Right cardiac atrium (tissue), 5 donors: ENCODE measurements around the gene NXPE3. TPM values are rescaled to one million over a fixed set of nuclear protein-coding genes. Genes with fewer than 3 reads are reported as not detected.
"Not testable (repeated sequence)": the region's sequence is repeated elsewhere in the genome, so short reads cannot be mapped to it uniquely, and the experiment has no call there.

Source experiments
- ATAC-seq, 2 donors: fragments of 200-7000 bp; cut with Tn5 transposase; one replicate each; pipeline versions ENCODE4 v1.8.0 to v1.9.1; 2020; ENCODE audit warnings: moderate library complexity in 2 of 2, mild to moderate bottlenecking in 1 of 2
- DNase-seq, 3 donors: peaks; one replicate each; pipeline ENCODE4 v3.0.0-alpha.2; 2020
- H3K27ac ChIP-seq: one replicate; pipeline ENCODE4 v1.5.1; 2013; ENCODE audit warnings: mild to moderate bottlenecking, low read length, control low read depth, moderate library complexity
- H3K27me3 ChIP-seq: one replicate; pipeline ENCODE4 v1.6.1; 2013; ENCODE audit not compliant: control insufficient read depth, insufficient read depth
- H3K4me1 ChIP-seq: one replicate; pipeline ENCODE4 v1.6.1; 2013; ENCODE audit warnings: low read length; ENCODE audit not compliant: control insufficient read depth, insufficient read depth
- H3K4me3 ChIP-seq: one replicate; pipeline ENCODE4 v1.5.1; 2013; ENCODE audit warnings: low read length, control low read depth
- H3K9me3 ChIP-seq: one replicate; pipeline ENCODE4 v1.6.1; 2013; ENCODE audit warnings: low read length; ENCODE audit not compliant: control insufficient read depth
- WGBS: extraction: QIAGEN DNeasy Blood & Tissue Kit; methylation state at CpG from one replicate; pipeline ENCODE4 v1.1.7; 2013; 5-methylcytosine and 5-hydroxymethylcytosine counted together
- intact Hi-C, 4 donors: fragments of 100-400 bp; cut with DNase I; formaldehyde crosslinking; loops; one replicate each; pipeline versions ENCODE4 v1.11.0 to v1.14.0; 2022 to 2023
- long read RNA-seq, 4 donors: library from polyadenylated mRNA; unstranded; transcript quantifications; one replicate each; pipeline ENCODE4 v2.0.0, GENCODE V29; 2020 to 2021
- polyA plus RNA-seq: library from polyadenylated mRNA; stranded (reverse); fragments of 200-250 nt; gene quantifications from one replicate; pipeline ENCODE4 v1.2.3, GENCODE V29; 2013
- total RNA-seq, 4 donors: library from RNA; stranded (reverse); fragmentation: NEBNext Ultra II Directional; extraction: Animal tissue kit (Norgen Biotek cat#: 25700); gene quantifications; one replicate each; pipeline ENCODE4 v1.2.1, GENCODE V29; 2021
- donor health status: healthy with polysubstance abuse.
- donor health status: DM: no; HTN: yes; CAD: no.
- donor health status: DM: no; HTN: no; CAD: no.
- donor health status: DM: no; HTN: yes; CAD: no; lungs with severe emphysema.
- donor health status: DM: yes; HTN: yes; CAD: no.

Gene NXPE3
- total RNA-seq (10 to 100 TPM; 34.7 to 53.3 (median 49.0) TPM), polyA plus RNA-seq (26.8 TPM)
- long read RNA-seq, donor 1, full-length matches to known transcripts: 98 of 164 reads
- long read RNA-seq, donor 1, partial matches to known transcripts: 27 of 164 reads
- long read RNA-seq, donor 1, other reads (novel, unspliced or antisense): 39 of 164 reads
- long read RNA-seq, donor 2, full-length matches to known transcripts: 37 of 56 reads
- long read RNA-seq, donor 2, partial matches to known transcripts: 0 of 56 reads
- long read RNA-seq, donor 2, other reads (novel, unspliced or antisense): 19 of 56 reads
- long read RNA-seq, donor 3, full-length matches to known transcripts: 107 of 164 reads
- long read RNA-seq, donor 3, partial matches to known transcripts: 27 of 164 reads
- long read RNA-seq, donor 3, other reads (novel, unspliced or antisense): 30 of 164 reads
- long read RNA-seq, donor 4, full-length matches to known transcripts: 20 of 34 reads
- long read RNA-seq, donor 4, partial matches to known transcripts: 0 of 34 reads
- long read RNA-seq, donor 4, other reads (novel, unspliced or antisense): 14 of 34 reads

- ATAC-seq (peak; percentile 98), DNase-seq (peak; percentile 92 to 98 (median 98))
- H3K27me3 ChIP-seq: no peaks in the 10 kb centered on the region
- under 1% methylated on average over 78 of the region's 78 CpGs for WGBS
- H3K27ac ChIP-seq: peak within 1 kb of the TSS; percentile 85
- intact Hi-C loops: no loop called here
- H3K4me3 ChIP-seq: peak within 1 kb of the TSS; percentile 75
- H3K9me3 ChIP-seq: no peaks in the 10 kb centered on the region
- peaks cover 3% of the 10 kb centered on the region for H3K4me1 ChIP-seq
Measured at GRCh38 chr3:101779047-101779821, at the start of gene NXPE3. Gene NXPE3 (plus strand): TSS chr3:101779211. CDS start chr3:101785597, 6,386 bp downstream.

- intact Hi-C loops: no loop called here
- DNase-seq: no peak
- Histone ChIP-seq H3K4me3 (no peak overlapping the region), H3K4me1 (no peaks in the 10 kb centered on the region), H3K27me3 (no peaks in the 10 kb centered on the region), H3K27ac (no peak overlapping the region), H3K9me3 (no peaks in the 10 kb centered on the region)
- 96% methylated on average over 5 of the region's 5 CpGs for WGBS
- no peak for ATAC-seq
Measured at GRCh38 chr3:101729586-101729985, 49.4 kb upstream of the NXPE3 start.

- intact Hi-C loops: no loop called here
- no peak for DNase-seq
Measured at GRCh38 chr3:101730839-101731238, 48.2 kb upstream of the NXPE3 start.

GRCh38 chr3:101732240-101732641 is 46.8 kb upstream of the NXPE3 start:
- H3K27me3 ChIP-seq: no peaks in the 10 kb centered on the region
- no peaks in the 10 kb centered on the region for H3K4me1 ChIP-seq
- H3K9me3 ChIP-seq: no peaks in the 10 kb centered on the region
- no peak overlapping the region for H3K4me3 ChIP-seq
- DNase-seq (no peak), ATAC-seq (no peak)
- H3K27ac ChIP-seq: no peak overlapping the region
- intact Hi-C loops: no loop called here
- 55% methylated on average over 4 of the region's 4 CpGs for WGBS

More at GRCh38 chr3:101730839-101731238, 48.2 kb upstream of the NXPE3 start:
- H3K4me1 ChIP-seq: no peaks in the 10 kb centered on the region
- H3K9me3 ChIP-seq: no peaks in the 10 kb centered on the region
- ATAC-seq: no peak
- H3K4me3 ChIP-seq: no peak overlapping the region
- H3K27me3 ChIP-seq: no peaks in the 10 kb centered on the region
- H3K27ac ChIP-seq: no peak overlapping the region

GRCh38 chr3:101735833-101736232 is 43.2 kb upstream of the NXPE3 start:
- WGBS: 97% methylated on average over 10 of the region's 10 CpGs
- intact Hi-C loops: no loop called here

GRCh38 chr3:101741914-101742313 is 37.1 kb upstream of the NXPE3 start:
- H3K9me3 ChIP-seq, DNase-seq, intact Hi-C loops, H3K27me3 ChIP-seq, H3K4me1 ChIP-seq, H3K27ac ChIP-seq, H3K4me3 ChIP-seq, ATAC-seq: not testable (repeated sequence)
- WGBS: 78% methylated on average over 3 of the region's 3 CpGs

More at GRCh38 chr3:101735833-101736232, 43.2 kb upstream of the NXPE3 start:
- DNase-seq (no peak), ATAC-seq (no peak)
- Histone ChIP-seq H3K4me3 (no peak overlapping the region), H3K4me1 (no peaks in the 10 kb centered on the region), H3K27me3 (no peaks in the 10 kb centered on the region), H3K27ac (no peak overlapping the region), H3K9me3 (no peaks in the 10 kb centered on the region)

GRCh38 chr3:101744811-101745210 is 34.2 kb upstream of the NXPE3 start:
- DNase-seq: no peak
- H3K4me3 ChIP-seq: no peak overlapping the region
- no peak overlapping the region for H3K27ac ChIP-seq
- intact Hi-C loops: no loop called here
- H3K27me3 ChIP-seq: no peaks in the 10 kb centered on the region
- no peaks in the 10 kb centered on the region for H3K9me3 ChIP-seq
- no peak for ATAC-seq
- whole genome bisulfite sequencing: 55% methylated on average over 1 of the region's 1 CpG
- H3K4me1 ChIP-seq: no peaks in the 10 kb centered on the region

- WGBS: 100% methylated on average over 1 of the region's 1 CpG
- ATAC-seq, H3K4me3 ChIP-seq, H3K27ac ChIP-seq, DNase-seq, intact Hi-C loops, H3K27me3 ChIP-seq, H3K9me3 ChIP-seq, H3K4me1 ChIP-seq: not testable (repeated sequence)
Measured at GRCh38 chr3:101745934-101746333, 33.1 kb upstream of the NXPE3 start.

- H3K4me3 ChIP-seq, DNase-seq, H3K27ac ChIP-seq, H3K4me1 ChIP-seq, H3K9me3 ChIP-seq, ATAC-seq, intact Hi-C loops, H3K27me3 ChIP-seq: not testable (repeated sequence)
- WGBS: 96% methylated on average over 14 of the region's 23 CpGs
Measured at GRCh38 chr3:101753386-101754113, 25.5 kb upstream of the NXPE3 start.

- 92% methylated on average over 6 of the region's 6 CpGs for WGBS
- ATAC-seq (no peak), DNase-seq (no peak)
- H3K27ac ChIP-seq: no peak overlapping the region
- H3K4me3 ChIP-seq: no peak overlapping the region
- no peaks in the 10 kb centered on the region for H3K4me1 ChIP-seq
- no peaks in the 10 kb centered on the region for H3K9me3 ChIP-seq
- intact Hi-C loops: no loop called here
- H3K27me3 ChIP-seq: no peaks in the 10 kb centered on the region
Measured at GRCh38 chr3:101758224-101758623, 20.8 kb upstream of the NXPE3 start.
